Panc1 (cell line): ENCODE results near the gene ASGR2. TPM values are rescaled to one million over a fixed set of nuclear protein-coding genes. Genes with fewer than 3 reads are reported as not detected.

Experiments
- ATAC-seq: fragments of 200-7000 bp; cut with Tn5 transposase; 2 replicates; pipeline ENCODE4 v1.9.1; 2020; ENCODE audit warnings: mild to moderate bottlenecking, moderate library complexity
- BruUV-seq: library from RNA; stranded (reverse); fragments of 400-500 nt; replicated peaks from 2 replicates; lab custom pipeline; 2021; lab: Mats Ljungman, UMichigan
- CTCF ChIA-PET: fragments of 300-600 bp; sonication (Branson Sonifier 250); formaldehyde crosslinking; loops from one replicate; lab custom pipeline; 2022; ENCODE audit warnings: antibody characterized with exemption; lab: Charles Lee
- POLR2A ChIA-PET: fragments of 300-600 bp; sonication (Branson Sonifier 250); formaldehyde crosslinking; loops from one replicate; lab custom pipeline; 2022; ENCODE audit warnings: antibody characterized with exemption; lab: Charles Lee
- DNase-seq: peaks from one replicate; pipeline ENCODE4 v3.0.0-alpha.2; 2010; ENCODE audit warnings: low read depth, low spot score
- H3K27ac ChIP-seq: 2 replicates; pipeline ENCODE4 v1.5.1; 2011; ENCODE audit warnings: mild to moderate bottlenecking, low read length, inconsistent platforms
- H3K27me3 ChIP-seq: fragments of 200-500 bp; sonication (Bioruptor generic); 2 replicates; pipeline ENCODE4 v1.6.0; 2014; ENCODE audit warnings: low read length, inconsistent platforms; ENCODE audit not compliant: control insufficient read depth, insufficient read depth
- H3K36me3 ChIP-seq: fragments of 200-500 bp; sonication (Bioruptor generic); 2 replicates; pipeline ENCODE4 v1.5.1; 2014; ENCODE audit warnings: inconsistent platforms, mild to moderate bottlenecking, low read length, moderate library complexity; ENCODE audit not compliant: control insufficient read depth, insufficient read depth
- H3K4me1 ChIP-seq: 2 replicates; pipeline ENCODE4 v1.5.1; 2011; ENCODE audit warnings: inconsistent platforms, mild to moderate bottlenecking, low read length, moderate library complexity; ENCODE audit not compliant: control insufficient read depth, insufficient read depth
- H3K4me3 ChIP-seq, 2 experiments: 2 replicates each; pipeline ENCODE4 v1.5.1; 2011 to 2012; ENCODE audit warnings: low read depth in 2 of 2, low read length in 2 of 2, mild to moderate bottlenecking in 2 of 2, inconsistent platforms in 1 of 2, moderate library complexity in 1 of 2
- H3K9me3 ChIP-seq: fragments of 200-500 bp; sonication (Bioruptor generic); 2 replicates; pipeline ENCODE4 v1.5.1; 2014; ENCODE audit warnings: low read depth, mild to moderate bottlenecking, inconsistent platforms, low read length, moderate library complexity; ENCODE audit not compliant: control insufficient read depth, insufficient read depth
- POLR2AphosphoS5 ChIP-seq: IDR thresholded peaks from 2 replicates; pipeline ENCODE4 v1.6.1; 2012; ENCODE audit warnings: mild to moderate bottlenecking, low read depth, low read length, moderate library complexity
- REST ChIP-seq, 2 experiments: IDR thresholded peaks; 2 replicates each; pipeline ENCODE4 v1.6.1; 2011 to 2012; ENCODE audit warnings: low read depth in 2 of 2, control low read depth in 1 of 2, low read length in 1 of 2, mild to moderate bottlenecking in 1 of 2, moderate library complexity in 1 of 2; ENCODE audit not compliant: insufficient read depth in 1 of 2
- SIN3A ChIP-seq: IDR thresholded peaks from 2 replicates; pipeline ENCODE4 v1.6.1; 2012; ENCODE audit warnings: low read depth, mild to moderate bottlenecking, low read length, moderate library complexity, borderline replicate concordance; ENCODE audit not compliant: insufficient read depth
- TCF7L2 ChIP-seq: IDR thresholded peaks from 2 replicates; pipeline ENCODE4 v1.6.1; 2011; ENCODE audit warnings: mild to moderate bottlenecking, low read depth, low read length, inconsistent platforms
- in situ Hi-C: cut with HindIII; loops from 2 replicates; pipeline ENCODE4 v1.10.0; 2016; ENCODE audit warnings: low sequenced_read_pairs, low pct_unique_long_range_greater_than_20kb
- intact Hi-C: fragments of 100-400 bp; cut with micrococcal nuclease; formaldehyde crosslinking; loops from one replicate; pipeline ENCODE4 v1.10.0; 2022; ENCODE audit not compliant: unreplicated experiment
- total RNA-seq: library from RNA; stranded (reverse); gene quantifications from one replicate; pipeline ENCODE4 v1.2.1, GENCODE V29; 2021; ENCODE audit not compliant: unreplicated experiment
- TF ChIP-seq, protein P1 (sequence below): fragments of 450-650 bp; IDR thresholded peaks from 2 replicates; pipeline ENCODE4 v1.5.1; 2017; ENCODE audit warnings: mild to moderate bottlenecking

Gene ASGR2
- total RNA-seq, 1 experiment from 2014 or later = 0.21 TPM

- Histone ChIP-seq H3K4me1 (no peaks in the 10 kb centered on the region), H3K9me3 (no peaks in the 10 kb centered on the region), H3K36me3 (no peaks in the 10 kb centered on the region), H3K4me3 (no peak overlapping the region), H3K27ac (no peak overlapping the region), H3K27me3 (no peaks in the 10 kb centered on the region)
- in situ Hi-C loops (no loop called here), intact Hi-C loops (no loop called here)
- ChIA-PET CTCF (interaction anchor here (0.7 kb wide), 1 partner anchor 93 kb away, joined by 9 read pairs; the partner anchor contains the start of gene PHF23), POLR2A (no interaction called here)
- ATAC-seq = no peak
- no peak for DNase-seq
- TF ChIP-seq REST (IDR thresholded peaks at IDR 0.05; ENCODE audit: insufficient read depth in 1 of 2, low read depth in 2 of 2, low read length in 1 of 2) (no peak), POLR2AphosphoS5 (no peak), TCF7L2 (no peak), SIN3A (no peak)
- TF ChIP-seq, protein P1, sequence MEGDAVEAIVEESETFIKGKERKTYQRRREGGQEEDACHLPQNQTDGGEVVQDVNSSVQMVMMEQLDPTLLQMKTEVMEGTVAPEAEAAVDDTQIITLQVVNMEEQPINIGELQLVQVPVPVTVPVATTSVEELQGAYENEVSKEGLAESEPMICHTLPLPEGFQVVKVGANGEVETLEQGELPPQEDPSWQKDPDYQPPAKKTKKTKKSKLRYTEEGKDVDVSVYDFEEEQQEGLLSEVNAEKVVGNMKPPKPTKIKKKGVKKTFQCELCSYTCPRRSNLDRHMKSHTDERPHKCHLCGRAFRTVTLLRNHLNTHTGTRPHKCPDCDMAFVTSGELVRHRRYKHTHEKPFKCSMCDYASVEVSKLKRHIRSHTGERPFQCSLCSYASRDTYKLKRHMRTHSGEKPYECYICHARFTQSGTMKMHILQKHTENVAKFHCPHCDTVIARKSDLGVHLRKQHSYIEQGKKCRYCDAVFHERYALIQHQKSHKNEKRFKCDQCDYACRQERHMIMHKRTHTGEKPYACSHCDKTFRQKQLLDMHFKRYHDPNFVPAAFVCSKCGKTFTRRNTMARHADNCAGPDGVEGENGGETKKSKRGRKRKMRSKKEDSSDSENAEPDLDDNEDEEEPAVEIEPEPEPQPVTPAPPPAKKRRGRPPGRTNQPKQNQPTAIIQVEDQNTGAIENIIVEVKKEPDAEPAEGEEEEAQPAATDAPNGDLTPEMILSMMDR = no peak
- no TSS peak for BruUV-seq
Observed at GRCh38 chr17:7146115-7146514, 31.5 kb upstream of the ASGR2 start.

DNA sequence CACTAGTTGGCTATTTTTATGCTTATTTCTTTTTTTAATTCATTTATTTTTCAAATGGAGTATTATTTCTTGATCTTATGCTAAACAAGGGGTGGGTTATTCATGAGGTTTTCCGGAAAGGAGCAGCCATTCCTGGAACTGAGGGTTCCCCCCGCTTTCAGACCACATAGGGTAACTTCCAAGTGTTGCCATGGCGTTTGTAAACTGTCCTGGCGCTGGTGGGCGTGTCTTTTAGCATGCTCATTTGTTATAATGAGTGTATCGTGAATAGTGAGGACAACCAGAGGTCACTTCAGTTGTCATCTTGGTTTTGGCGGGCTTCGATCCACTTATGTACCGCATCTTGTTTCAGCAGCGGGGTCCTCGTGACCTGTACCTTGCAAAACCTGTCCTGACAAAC, 29.6 kb upstream of the ASGR2 start:
- no peak overlapping the region for H3K27ac ChIP-seq
- intact Hi-C loops (no loop called here), in situ Hi-C loops (no loop called here)
- H3K4me3 ChIP-seq = no peak overlapping the region
- H3K9me3 ChIP-seq = no peaks in the 10 kb centered on the region
- TF ChIP-seq SIN3A (no peak), REST (IDR thresholded peaks at IDR 0.05; ENCODE audit: insufficient read depth in 1 of 2, low read depth in 2 of 2, low read length in 1 of 2) (no peak), TCF7L2 (no peak), POLR2AphosphoS5 (no peak)
- TF ChIP-seq, protein P1 = no peak
- ChIA-PET POLR2A (no interaction called here), CTCF (no interaction called here)
- no TSS peak for BruUV-seq
- DNase-seq (no peak), ATAC-seq (no peak)
- H3K4me1 ChIP-seq = no peaks in the 10 kb centered on the region
- no peaks in the 10 kb centered on the region for H3K36me3 ChIP-seq
- no peaks in the 10 kb centered on the region for H3K27me3 ChIP-seq
